ENCODE results near the gene FGFBP3. TPM values are rescaled to one million over a fixed set of nuclear protein-coding genes. Genes with fewer than 3 reads are reported as not detected.

The FGFBP3 gene
- total RNA-seq, 4 donors from 2014 or later = 0.50 to 1.4 (median 1.2) TPM; not detected in 1

DNA sequence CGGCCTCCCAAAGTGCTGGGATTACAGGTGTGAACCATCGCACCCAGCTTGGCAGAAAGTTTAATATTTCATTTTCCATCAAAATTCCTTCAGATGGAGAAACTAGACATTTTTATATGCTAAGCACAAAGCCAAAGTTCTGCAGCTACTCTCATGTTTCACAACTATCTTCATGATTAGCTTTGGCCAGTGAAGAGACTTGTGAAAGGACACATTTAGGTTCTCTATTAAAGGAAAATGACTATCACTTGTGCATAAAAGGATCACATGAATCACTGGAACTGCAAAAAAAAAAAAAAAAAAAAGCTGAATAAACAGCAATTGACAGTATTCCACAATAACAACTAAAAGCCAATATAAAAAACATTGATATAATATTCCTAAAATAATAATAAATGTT is 16.2 kb downstream of the FGFBP3 start:
- Histone ChIP-seq H3K27me3 (no peaks in the 10 kb centered on the region), H3K27ac (no peak overlapping the region), H3K9me3 (no peaks in the 10 kb centered on the region), H3K4me1 (peaks cover 0 to 2% (median under 1%) of the 10 kb centered on the region in 3 donors), H3K4me3 (no peak overlapping the region), H3K36me3 (no peaks in the 10 kb centered on the region)
- no peak for ATAC-seq
- WGBS, 2 donors (ENCODE audit: low coverage in 1 of 2) = 92 to 100% methylated on average over 2 of the region's 2 CpGs
- TF ChIP-seq CTCF (IDR thresholded peaks at IDR 0.05) = no peak
- TF ChIP-seq POLR2A (IDR thresholded peaks at IDR 0.05) = no peak

DNA sequence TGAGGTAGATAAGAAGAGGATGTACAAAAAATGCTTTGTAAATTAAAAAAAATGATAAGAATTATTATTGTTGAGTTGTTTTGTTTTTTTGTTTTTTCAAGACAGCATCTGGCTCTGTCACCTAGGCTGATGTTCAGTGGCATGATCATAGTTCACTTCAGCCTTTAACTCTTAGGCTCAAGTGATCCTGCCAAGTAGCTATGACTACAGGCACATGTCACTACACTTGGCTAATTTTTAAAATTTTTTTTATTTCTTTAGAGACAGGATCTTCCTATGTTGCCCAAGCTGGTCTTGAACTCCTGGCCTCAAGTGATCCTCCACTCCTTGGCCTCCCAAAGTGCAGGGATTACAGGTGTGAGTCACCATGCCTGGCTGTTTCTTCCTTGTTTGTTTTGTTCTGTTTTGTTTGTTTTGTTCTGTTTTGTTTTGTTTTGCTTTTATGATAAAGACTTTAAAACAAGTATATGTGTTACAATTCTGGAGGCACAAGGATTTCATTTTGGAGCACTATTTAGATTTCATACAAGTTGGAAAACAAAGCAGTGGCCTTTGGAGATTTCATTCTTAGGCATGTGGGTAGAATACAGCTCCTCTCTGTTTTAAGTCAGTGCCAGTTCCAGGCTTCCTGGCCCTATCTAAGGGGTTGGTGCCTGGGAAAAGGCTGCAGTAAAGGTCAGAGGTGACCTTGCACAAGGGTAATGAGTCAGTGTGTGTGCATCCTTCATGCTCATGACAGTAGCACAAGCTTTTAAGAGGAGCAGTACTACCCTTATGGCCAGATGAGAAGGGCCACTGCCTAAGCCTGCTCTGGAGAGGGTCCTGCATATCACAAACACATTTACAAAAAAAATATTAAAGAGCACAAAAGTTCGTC is 17.9 kb downstream of the FGFBP3 start:
- no peaks in the 10 kb centered on the region for H3K9me3 ChIP-seq
- TF ChIP-seq EP300 (IDR thresholded peaks at IDR 0.05) (no peak), CTCF (IDR thresholded peaks at IDR 0.05) (no peak), POLR2AphosphoS5 (IDR thresholded peaks at IDR 0.05) (no peak), POLR2A (IDR thresholded peaks at IDR 0.05) (no peak)
- H3K36me3 ChIP-seq = no peaks in the 10 kb centered on the region
- peaks cover 0 to 14% (median 4%) of the 10 kb centered on the region in 3 donors for H3K4me1 ChIP-seq
- ATAC-seq = no peak
- no peaks in the 10 kb centered on the region for H3K27me3 ChIP-seq
- WGBS, 2 donors (ENCODE audit: low coverage in 1 of 2) = 89 to 91% methylated on average over 1 of the region's 1 CpG
- H3K4me3 ChIP-seq = no peak overlapping the region
- H3K27ac ChIP-seq = no peak overlapping the region

DNA sequence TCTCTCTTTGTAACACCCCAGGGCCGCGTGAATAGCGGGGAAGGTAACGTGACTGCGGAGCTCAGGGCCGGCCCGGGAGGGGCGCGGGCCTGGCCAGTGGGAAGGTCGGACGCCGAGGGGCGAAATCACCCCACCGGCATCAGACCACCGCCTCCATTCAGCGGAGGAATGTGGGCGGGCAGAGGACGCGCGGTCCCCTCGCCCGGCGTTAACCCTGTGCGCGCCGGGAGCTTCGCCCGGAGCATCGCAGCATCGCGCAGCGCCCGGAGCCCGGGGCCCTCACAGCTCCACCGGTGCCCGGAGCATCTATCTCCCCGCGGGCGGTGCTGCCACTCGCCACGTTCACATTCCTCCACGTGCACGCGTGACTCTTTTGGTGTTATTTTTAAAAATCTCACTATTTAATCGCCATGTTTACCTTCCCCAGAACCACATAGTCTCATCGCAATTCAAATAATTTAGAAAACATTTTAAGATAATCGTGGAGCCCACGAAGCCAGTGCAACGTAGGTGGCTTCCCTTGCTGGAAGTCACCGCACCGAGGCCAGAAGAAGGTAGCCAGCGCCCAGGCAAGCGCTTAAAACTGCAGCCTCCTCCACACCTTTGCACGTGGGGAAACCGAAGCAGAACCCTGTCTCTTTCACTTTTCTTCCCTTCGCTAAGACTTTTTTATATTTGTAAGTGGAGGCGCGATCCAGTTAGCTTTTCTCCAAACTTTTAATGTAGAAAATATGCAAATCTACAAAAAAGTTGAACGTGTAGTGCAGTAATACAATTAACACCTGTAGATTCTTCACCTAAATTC is 21.8 kb downstream of the FGFBP3 start:
- Histone ChIP-seq H3K36me3 (no peaks in the 10 kb centered on the region), H3K4me1 (peaks cover 4 to 37% (median 9%) of the 10 kb centered on the region in 3 donors), H3K27ac (peak overlapping the region in 1 of 4 donors; percentile 43), H3K27me3 (no peaks in the 10 kb centered on the region), H3K9me3 (no peaks in the 10 kb centered on the region), H3K4me3 (peak overlapping the region; percentile 48 to 63)
- ATAC-seq = peak; percentile 56
- TF ChIP-seq EP300 (IDR thresholded peaks at IDR 0.05) = no peak
- TF ChIP-seq POLR2A (IDR thresholded peaks at IDR 0.05) = no peak
- TF ChIP-seq POLR2AphosphoS5 (IDR thresholded peaks at IDR 0.05) = no peak
- no peak for TF ChIP-seq CTCF (IDR thresholded peaks at IDR 0.05)
- WGBS, 2 donors (ENCODE audit: low coverage in 1 of 2) = 1 to 2% methylated on average over 13 to 26 of the region's 59 CpGs

DNA sequence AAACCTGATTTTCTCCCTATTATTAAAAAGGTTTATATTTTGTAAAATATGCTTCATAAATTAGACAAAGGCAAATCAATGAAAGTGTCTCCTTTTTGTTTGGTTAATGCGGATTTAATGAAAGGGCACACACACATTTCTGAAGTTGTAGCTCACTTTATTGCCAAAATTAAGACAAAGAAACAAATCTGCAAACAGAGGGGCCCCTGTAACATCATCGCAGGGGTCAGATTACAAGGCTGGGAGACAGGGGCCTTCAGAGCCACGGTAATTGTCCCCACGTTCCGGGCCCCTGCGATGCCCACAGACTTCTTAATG is 22.4 kb downstream of the FGFBP3 start:
- H3K27ac ChIP-seq = peak overlapping the region in 1 of 4 donors; percentile 43
- no peak for ATAC-seq

More for the DNA sequence above, 22.4 kb downstream of the FGFBP3 start:
- TF ChIP-seq POLR2AphosphoS5 (IDR thresholded peaks at IDR 0.05) = no peak
- no peak for TF ChIP-seq EP300 (IDR thresholded peaks at IDR 0.05)
- no peak for TF ChIP-seq POLR2A (IDR thresholded peaks at IDR 0.05)
- TF ChIP-seq CTCF (IDR thresholded peaks at IDR 0.05) = no peak
- Histone ChIP-seq H3K9me3 (no peaks in the 10 kb centered on the region), H3K36me3 (no peaks in the 10 kb centered on the region), H3K27me3 (no peaks in the 10 kb centered on the region), H3K4me3 (peak overlapping the region; percentile 48 to 63), H3K4me1 (peaks cover 4 to 37% (median 9%) of the 10 kb centered on the region in 3 donors)
- 13 to 16% methylated on average over 6 of the region's 6 CpGs for WGBS, 2 donors (ENCODE audit: low coverage in 1 of 2)
